ENCODE data around the gene VAV2. TPM values are rescaled to one million over a fixed set of nuclear protein-coding genes. Genes with fewer than 3 reads are reported as not detected.

The VAV2 gene
- total RNA-seq, 2 donors from 2014 or later, result 7.0 to 7.3 TPM

DNA sequence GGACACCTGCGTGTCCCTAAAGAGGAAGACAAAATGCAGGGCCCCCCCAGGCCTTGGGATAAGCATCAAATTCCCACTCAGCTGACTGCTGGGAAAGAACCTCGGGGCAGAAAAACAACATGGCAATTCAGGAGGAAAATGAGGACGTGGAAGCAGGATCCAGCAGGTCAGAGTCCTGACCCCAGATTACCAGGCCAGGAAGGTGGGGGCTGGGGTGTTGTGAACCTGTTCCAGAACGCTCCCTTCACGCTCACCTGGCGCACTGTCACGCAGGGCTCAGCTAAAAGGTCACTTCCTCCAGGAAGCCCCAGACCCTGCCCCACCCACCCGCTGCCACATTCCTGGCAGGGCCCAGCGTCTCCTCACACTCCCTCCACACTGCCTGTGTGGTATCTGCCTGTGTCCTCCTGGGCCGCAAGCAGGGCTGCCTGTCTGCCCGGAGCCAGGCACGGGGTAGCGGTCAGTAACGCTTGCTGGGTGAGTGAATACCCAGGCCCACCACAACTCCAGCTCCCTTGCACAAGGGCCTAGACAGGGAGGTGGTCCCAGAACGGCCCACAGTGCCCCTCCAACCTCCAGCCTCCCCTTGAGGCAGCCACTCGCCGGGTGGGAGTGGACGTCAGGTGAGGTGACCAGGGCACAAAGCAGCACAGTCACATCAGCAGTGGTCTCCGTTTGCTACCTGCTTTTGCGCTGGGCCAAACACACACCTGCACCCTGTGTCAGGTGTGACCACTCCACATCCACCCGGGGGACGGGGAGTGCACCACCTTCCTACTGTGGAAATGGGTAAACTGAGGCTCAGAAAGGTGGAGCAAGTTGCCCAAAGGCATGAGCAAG is 18.1 kb downstream of the VAV2 start:
- H3K4me3 Mint-ChIP-seq, result no peak overlapping the region
- no peaks in the 10 kb centered on the region for H3K36me3 Mint-ChIP-seq (ENCODE audit: low read depth)
- ATAC-seq (replicated peaks), result no peak
- H3K9me3 Mint-ChIP-seq, result no peaks in the 10 kb centered on the region
- H3K4me1 Mint-ChIP-seq, result no peaks in the 10 kb centered on the region
- no peak overlapping the region for H3K27ac Mint-ChIP-seq
- H3K27me3 Mint-ChIP-seq, result no peaks in the 10 kb centered on the region

DNA sequence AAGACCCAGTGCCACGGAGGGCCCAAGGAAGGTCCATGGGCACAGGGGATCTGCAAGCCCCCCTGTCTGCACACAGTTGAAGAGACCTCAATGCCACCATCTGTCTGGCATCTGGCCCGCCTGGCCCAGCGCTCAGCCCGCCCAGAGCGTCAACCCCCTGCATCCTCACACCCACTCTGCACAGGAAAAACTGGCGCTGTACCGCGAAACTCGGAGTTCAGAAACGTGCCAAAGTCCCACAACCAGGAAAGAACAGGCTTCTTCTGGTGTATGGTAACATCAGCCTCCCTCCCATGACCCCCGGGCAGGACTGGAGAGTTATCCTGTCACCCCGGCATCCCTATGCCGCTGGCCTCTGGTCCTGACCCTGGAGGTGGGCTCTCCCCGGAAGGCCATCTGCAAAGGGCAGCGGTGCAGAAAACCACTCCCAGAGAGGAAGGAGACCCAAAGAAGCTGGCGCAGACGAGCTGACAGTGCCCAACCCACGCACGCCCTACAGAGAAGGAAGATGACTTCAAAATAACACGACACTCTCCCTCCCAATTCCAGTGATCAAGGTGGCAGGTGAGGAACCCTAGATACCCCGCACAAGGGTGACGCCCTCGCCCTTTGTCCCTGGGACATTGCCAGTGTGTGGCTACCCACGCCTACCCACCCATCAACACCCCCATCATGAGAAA is 18.9 kb downstream of the VAV2 start:
- no peaks in the 10 kb centered on the region for H3K36me3 Mint-ChIP-seq (ENCODE audit: low read depth)
- ATAC-seq (replicated peaks), result no peak
- no peak overlapping the region for H3K27ac Mint-ChIP-seq
- H3K27me3 Mint-ChIP-seq, result no peaks in the 10 kb centered on the region
- no peaks in the 10 kb centered on the region for H3K4me1 Mint-ChIP-seq
- H3K4me3 Mint-ChIP-seq, result no peak overlapping the region
- H3K9me3 Mint-ChIP-seq, result no peaks in the 10 kb centered on the region

GRCh38 chr9:133971981-133972941 is 19.9 kb downstream of the VAV2 start:
- H3K9me3 Mint-ChIP-seq, result no peaks in the 10 kb centered on the region
- no peak overlapping the region for H3K4me3 Mint-ChIP-seq
- peaks cover under 1% of the 10 kb centered on the region for H3K4me1 Mint-ChIP-seq
- no peak for ATAC-seq (replicated peaks)
- no peaks in the 10 kb centered on the region for H3K27me3 Mint-ChIP-seq
- H3K27ac Mint-ChIP-seq, result no peak overlapping the region
- no peaks in the 10 kb centered on the region for H3K36me3 Mint-ChIP-seq (ENCODE audit: low read depth)

DNA sequence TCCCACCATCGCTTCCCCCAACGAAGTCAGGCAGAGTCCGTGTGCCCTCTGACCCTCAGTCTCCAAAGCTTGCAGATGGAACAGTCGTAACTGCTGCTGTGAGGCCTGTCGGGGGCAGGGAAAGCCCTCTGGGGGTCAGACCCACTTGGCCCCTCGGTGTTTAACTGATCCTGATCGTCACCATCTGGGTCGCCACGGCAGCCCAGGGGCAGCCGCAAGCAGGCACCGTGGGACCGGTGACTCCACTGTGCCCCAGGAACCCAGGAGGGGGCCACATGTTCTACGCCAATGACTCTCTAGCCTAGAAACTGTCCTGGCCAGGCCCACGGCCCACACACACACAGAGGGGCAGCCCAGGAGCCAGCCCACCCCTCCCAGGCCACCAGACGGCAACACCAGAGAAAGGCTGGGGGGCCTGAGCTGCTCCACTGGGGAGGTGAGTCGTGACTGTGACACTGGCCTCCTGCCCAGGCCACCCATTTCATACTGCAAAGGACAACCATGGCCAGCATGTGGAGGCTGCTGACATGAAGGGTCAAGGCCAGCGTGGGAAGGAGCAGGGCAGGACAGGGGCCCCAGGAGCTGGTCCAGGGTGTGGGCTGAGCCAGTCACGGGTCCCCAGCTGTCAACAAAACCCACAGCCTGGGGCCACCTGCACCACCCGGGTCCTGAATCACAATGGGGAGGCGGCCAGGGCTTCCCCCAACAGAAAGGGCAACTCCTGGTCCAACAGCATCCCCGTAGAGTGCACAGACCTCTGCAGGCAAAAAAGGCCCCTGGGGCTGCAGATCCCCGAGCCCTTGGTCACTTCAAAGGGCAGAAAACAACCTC is 20.8 kb downstream of the VAV2 start:
- Mint-ChIP-seq H3K27me3 (no peaks in the 10 kb centered on the region), H3K27ac (no peak overlapping the region), H3K36me3 (ENCODE audit: low read depth) (no peaks in the 10 kb centered on the region), H3K4me3 (no peak overlapping the region), H3K9me3 (no peaks in the 10 kb centered on the region), H3K4me1 (peaks cover 4% of the 10 kb centered on the region)
- no peak for ATAC-seq (replicated peaks)

DNA sequence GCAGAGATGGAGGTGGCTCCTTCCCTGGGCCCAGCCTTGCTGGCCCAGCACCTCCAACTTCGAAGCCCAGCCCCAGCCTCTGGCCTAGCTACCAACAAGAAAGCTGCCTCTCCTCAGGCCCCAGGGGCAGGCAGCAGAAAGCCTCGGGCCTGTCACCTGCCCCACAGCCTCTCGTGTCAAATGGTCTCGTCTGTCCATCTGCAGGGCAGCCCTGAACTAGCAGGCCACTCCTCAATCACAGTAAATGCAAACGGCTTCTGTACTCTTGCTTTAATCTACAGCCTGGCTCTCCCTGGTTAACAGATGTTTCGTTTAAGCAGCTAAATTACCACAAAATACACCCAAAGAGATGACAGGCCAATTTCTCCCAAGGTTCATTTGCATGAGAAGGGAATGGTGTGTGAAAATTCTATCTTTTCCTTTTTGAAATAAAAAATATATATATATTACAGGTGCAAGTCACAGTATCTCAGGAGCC is 21.5 kb downstream of the VAV2 start:
- Mint-ChIP-seq H3K27ac (no peak overlapping the region), H3K4me3 (no peak overlapping the region)
- ATAC-seq (replicated peaks), result no peak

DNA sequence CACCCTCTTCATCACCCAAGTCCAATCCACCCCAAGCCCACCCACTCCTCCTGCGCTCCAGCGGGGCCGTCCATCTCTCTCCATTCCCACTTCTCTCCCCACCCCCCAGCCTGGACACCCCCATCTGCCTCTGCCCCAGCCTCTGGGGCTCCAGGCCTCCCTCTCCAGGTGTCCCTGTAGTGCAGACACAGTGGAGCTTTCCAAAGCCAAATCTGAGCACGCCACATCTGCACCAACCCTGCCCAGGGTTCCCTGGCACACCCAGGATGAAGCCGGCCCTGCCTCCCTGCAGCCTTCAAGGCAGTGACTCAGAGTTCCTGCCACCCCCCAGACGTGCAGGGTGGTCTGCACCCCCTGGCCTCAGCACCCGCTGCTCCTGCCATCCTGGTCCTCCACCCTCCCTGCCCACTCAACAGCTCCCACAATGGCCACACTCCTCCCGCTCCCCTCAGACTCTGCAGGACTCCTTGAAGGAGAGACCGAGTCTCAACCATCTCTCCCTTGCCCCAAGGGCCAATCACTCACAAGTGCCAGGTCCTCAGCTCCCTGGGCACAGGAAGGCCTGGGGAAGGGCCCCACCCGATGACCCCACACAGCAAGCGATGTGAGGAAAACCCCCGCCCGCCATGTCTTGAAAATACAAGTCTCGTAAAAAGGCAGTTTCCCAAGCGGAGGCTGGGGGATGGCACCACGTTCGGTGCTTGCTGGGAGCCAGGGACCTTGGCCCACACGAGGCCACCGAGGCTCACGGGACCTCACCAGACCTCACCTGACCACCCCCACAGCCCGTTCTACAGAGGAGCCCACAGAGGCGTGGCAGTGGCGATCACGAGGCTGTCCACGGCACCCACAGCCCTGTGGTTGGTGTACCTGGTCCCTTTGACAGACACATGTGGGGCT is 22.2 kb downstream of the VAV2 start:
- H3K4me1 Mint-ChIP-seq, result peaks cover 4% of the 10 kb centered on the region
- H3K4me3 Mint-ChIP-seq, result no peak overlapping the region
- no peak for ATAC-seq (replicated peaks)
- no peaks in the 10 kb centered on the region for H3K9me3 Mint-ChIP-seq
- H3K36me3 Mint-ChIP-seq (ENCODE audit: low read depth), result no peaks in the 10 kb centered on the region
- no peak overlapping the region for H3K27ac Mint-ChIP-seq
- no peaks in the 10 kb centered on the region for H3K27me3 Mint-ChIP-seq

More for the DNA sequence above, 21.5 kb downstream of the VAV2 start:
- H3K36me3 Mint-ChIP-seq (ENCODE audit: low read depth), result no peaks in the 10 kb centered on the region
- no peaks in the 10 kb centered on the region for H3K27me3 Mint-ChIP-seq
- peaks cover 4% of the 10 kb centered on the region for H3K4me1 Mint-ChIP-seq
- no peaks in the 10 kb centered on the region for H3K9me3 Mint-ChIP-seq

- H3K36me3 Mint-ChIP-seq (ENCODE audit: low read depth), result no peaks in the 10 kb centered on the region
- H3K4me1 Mint-ChIP-seq, result peaks cover 4% of the 10 kb centered on the region
- H3K4me3 Mint-ChIP-seq, result no peak overlapping the region
- no peak for ATAC-seq (replicated peaks)
- H3K9me3 Mint-ChIP-seq, result peaks cover 6% of the 10 kb centered on the region
- H3K27me3 Mint-ChIP-seq, result no peaks in the 10 kb centered on the region
- H3K27ac Mint-ChIP-seq, result no peak overlapping the region
Measured at GRCh38 chr9:133968966-133969617, 23.0 kb downstream of the VAV2 start.

DNA sequence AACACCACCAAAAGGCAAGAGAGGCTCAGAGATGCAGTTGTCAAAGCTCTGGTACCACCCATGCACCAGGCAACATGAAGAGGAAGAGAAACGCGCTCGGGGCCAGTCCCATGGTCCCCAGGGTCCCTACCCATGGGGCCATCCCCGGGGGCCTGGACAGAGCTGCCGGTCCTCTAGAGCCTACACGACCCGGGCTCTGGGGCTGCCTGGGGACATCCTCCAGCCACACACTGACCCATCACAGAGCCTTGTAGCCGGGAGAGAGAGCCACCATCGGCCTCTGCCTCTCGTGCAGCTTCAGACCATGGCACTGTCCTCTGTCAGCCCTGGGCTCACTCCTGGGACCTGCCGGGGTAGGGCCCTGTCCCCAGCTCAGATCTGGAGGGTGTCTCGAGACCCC is 23.7 kb downstream of the VAV2 start:
- no peak overlapping the region for H3K27ac Mint-ChIP-seq
- no peak for ATAC-seq (replicated peaks)
- no peak overlapping the region for H3K4me3 Mint-ChIP-seq
- peaks cover 4% of the 10 kb centered on the region for H3K4me1 Mint-ChIP-seq
- no peaks in the 10 kb centered on the region for H3K27me3 Mint-ChIP-seq
- H3K36me3 Mint-ChIP-seq (ENCODE audit: low read depth), result no peaks in the 10 kb centered on the region
- peaks cover 6% of the 10 kb centered on the region for H3K9me3 Mint-ChIP-seq

DNA sequence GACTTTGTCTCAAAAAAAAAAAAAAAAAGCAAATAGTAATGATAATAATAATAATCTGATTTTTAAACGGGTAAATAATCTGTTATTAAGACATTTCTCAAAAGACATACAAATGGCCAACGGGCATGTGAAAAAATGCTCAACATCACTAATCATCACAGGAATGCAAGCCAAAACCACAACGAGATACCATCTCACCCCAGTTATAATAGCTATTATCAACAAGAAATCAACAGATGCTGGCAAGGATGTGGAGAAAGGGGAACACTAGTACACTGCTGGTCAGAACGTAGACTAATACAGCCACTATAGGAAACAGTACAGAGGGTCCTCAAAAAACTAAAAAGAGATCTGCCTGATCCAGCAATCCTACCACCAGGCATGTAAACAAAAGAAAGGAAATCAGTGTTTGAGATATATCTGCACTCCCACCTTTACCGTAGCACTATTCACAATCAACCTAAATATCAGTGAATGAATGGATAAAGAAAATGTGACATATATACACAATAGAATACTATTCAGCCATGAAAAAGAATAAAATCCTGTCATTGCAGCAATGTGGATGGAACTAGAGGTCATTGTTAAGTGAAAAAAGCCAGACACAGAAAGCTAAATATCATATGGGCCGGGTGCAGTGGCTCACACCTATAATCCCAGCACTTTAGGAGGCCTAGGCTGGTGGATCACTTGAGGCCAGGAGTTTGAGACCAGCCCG is 24.9 kb downstream of the VAV2 start:
- ATAC-seq (replicated peaks), result no peak
- Mint-ChIP-seq H3K4me1 (peaks cover 4% of the 10 kb centered on the region), H3K27me3 (no peaks in the 10 kb centered on the region), H3K4me3 (no peak overlapping the region), H3K36me3 (ENCODE audit: low read depth) (no peaks in the 10 kb centered on the region), H3K27ac (no peak overlapping the region), H3K9me3 (peaks cover 8% of the 10 kb centered on the region)

DNA sequence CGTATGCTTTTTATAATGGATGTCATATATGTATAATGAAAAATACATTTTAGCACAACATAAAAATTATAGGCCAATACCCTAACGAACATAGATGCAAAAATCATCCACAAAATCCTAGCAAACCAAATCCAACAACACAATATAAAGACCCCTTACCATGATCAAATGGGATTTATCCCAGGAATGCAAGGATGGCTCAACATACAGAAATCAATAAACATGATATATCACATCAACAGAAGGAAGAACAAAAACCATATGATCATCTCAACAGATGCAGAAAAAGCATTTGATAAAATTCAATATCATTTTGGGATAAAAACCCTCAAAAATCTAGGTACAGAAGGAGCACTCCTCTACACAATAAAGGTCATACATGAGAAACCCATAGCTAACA is 27.7 kb downstream of the VAV2 start:
- H3K9me3 Mint-ChIP-seq, result peaks cover 8% of the 10 kb centered on the region
- H3K4me3 Mint-ChIP-seq, result no peak overlapping the region
- no peaks in the 10 kb centered on the region for H3K27me3 Mint-ChIP-seq
- H3K36me3 Mint-ChIP-seq (ENCODE audit: low read depth), result no peaks in the 10 kb centered on the region
- peaks cover 4% of the 10 kb centered on the region for H3K4me1 Mint-ChIP-seq
- H3K27ac Mint-ChIP-seq, result no peak overlapping the region
- ATAC-seq (replicated peaks), result no peak

DNA sequence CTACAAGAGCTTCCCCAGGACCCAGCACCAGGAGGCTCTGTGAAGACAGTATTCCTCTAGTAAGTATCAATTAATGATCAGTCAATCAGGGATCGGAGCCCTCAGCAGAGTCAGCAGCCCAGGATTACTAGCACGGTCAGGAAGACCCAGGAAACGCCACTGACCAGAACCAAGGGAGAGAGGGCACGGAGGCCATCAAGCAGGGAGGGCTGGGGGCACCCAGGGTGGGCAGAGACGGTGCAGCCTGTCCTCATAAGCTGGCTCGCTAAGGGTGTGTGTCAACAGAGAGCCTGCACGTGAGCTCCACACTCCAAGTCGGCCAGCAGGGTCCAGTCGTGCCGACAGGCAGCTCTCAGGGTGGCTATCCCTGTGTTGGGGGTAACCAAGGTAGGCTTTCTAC is 29.0 kb downstream of the VAV2 start:
- Mint-ChIP-seq H3K9me3 (peaks cover 8% of the 10 kb centered on the region), H3K36me3 (ENCODE audit: low read depth) (no peaks in the 10 kb centered on the region), H3K4me1 (peaks cover 4% of the 10 kb centered on the region), H3K27ac (no peak overlapping the region), H3K27me3 (no peaks in the 10 kb centered on the region), H3K4me3 (no peak overlapping the region)
- ATAC-seq (replicated peaks), result no peak

DNA sequence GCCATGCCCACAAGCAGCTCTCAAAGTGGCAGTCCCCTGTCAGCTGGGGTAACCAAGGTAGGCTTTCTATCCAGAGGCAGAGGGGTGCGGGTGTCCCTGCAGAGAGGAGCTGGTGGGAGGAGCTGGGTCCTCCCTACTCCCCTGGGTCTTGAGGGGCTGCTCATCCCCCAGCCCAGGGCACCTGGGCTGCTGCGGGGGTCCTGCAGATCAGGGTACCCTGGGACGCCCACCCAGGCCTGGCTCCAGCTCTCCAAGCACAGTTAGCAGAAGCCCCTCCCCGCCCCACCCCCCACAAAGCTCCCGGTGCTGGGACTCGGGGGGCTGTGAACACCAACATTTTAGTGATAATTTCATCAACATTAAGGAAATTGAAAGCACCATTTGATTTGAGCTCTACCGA is 29.8 kb downstream of the VAV2 start:
- no peak overlapping the region for H3K4me3 Mint-ChIP-seq
- ATAC-seq (replicated peaks), result no peak
- H3K27me3 Mint-ChIP-seq, result no peaks in the 10 kb centered on the region
- no peak overlapping the region for H3K27ac Mint-ChIP-seq
- no peaks in the 10 kb centered on the region for H3K36me3 Mint-ChIP-seq (ENCODE audit: low read depth)
- H3K9me3 Mint-ChIP-seq, result peaks cover 8% of the 10 kb centered on the region
- H3K4me1 Mint-ChIP-seq, result peaks cover 4% of the 10 kb centered on the region
